Fibroblast of skin of scalp (primary cell): ENCODE results near the gene PTPN6.
A peak's percentile ranks its signal among the peaks of the same experiment; 100 is the strongest.

ENCODE experiments used
- DNase-seq: peaks from one replicate; pipeline ENCODE4 v3.0.0-alpha.2; 2013

The PTPN6 gene

DNA sequence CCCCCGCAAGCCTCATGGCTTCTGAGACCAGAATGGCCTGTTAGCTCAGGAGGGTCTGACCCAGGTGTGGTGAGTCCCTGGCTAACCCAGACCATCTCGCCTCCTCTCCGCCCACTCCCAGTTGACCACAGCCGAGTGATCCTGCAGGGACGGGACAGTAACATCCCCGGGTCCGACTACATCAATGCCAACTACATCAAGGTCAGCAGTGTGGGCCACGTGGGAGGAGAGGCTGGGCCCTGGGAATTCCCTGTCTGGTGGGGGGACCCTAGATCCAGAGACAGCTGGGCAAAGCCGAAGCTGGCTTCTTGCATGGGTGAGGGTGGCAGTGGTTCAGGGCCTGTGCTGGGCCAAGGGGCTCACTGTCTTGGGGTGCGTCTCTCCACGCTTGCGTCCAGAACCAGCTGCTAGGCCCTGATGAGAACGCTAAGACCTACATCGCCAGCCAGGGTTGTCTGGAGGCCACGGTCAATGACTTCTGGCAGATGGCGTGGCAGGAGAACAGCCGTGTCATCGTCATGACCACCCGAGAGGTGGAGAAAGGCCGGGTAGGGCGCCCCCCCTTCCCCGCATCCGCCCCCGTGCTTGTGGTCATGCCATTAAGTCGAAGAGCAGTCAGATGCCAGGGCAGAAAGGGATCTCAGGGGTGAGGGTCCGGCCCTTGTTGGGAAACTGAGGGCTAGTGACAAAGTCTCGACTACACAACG lies 5.0 kb downstream of the PTPN6 start:
- DNase-seq = no peak

DNA sequence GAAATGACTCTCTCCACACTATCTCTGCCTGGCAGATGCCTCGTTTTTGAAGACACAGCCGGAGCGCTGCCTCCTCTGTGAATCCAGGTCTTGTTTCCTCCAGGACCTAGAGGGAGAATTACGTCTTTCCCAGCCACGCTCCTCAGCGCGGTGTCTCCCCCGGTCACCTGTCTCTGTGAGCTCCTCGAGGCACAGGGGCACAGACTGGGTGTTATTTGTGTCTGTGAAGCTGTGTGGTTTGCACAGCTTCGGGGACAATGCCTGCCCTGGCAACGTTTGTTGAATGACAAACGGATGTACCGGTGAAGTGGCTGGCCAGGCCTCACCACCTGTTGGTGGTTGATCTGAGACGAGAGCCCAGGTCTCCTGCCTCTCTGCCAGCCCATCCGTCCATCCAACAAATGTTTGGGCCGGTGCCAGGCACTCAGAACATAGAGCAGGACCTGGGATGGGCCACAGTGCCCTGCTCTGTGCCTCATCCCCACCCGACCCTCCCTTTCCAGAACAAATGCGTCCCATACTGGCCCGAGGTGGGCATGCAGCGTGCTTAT lies 6.1 kb downstream of the PTPN6 start:
- no peak for DNase-seq

DNA sequence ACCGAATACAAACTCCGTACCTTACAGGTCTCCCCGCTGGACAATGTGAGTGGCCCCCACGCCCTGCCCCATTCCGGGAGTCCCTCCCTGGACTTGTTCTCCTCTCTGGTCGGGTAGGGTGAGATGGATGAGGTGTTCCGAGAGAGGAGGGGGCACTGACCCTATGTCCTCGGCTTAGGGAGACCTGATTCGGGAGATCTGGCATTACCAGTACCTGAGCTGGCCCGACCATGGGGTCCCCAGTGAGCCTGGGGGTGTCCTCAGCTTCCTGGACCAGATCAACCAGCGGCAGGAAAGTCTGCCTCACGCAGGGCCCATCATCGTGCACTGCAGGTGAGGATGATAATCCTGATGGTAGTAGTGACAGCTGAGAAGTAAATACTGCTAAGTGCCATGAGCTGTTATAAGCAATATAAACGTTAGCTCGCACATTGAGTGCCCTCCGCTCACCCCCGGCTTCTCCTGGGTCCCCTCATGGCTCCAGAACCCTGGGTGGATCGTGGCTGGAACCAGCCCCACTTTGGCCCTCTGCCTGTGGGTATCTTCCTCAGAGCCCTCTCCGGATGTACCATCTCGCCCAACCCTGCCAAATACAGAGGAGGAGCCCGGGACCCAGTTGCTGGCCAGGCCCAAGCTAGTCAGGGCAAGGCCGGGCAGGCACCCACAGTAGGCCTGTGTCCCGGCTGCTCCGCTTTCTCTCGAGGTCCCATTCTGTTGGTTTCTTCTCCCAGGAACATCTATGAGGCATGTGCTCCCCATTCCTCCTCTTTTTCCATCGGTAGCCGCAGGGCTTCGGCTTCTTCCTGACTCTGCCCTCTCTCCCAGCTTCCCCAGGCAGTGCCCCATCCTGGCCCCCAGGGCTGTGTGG lies 6.8 kb downstream of the PTPN6 start:
- DNase-seq = no peak

DNA sequence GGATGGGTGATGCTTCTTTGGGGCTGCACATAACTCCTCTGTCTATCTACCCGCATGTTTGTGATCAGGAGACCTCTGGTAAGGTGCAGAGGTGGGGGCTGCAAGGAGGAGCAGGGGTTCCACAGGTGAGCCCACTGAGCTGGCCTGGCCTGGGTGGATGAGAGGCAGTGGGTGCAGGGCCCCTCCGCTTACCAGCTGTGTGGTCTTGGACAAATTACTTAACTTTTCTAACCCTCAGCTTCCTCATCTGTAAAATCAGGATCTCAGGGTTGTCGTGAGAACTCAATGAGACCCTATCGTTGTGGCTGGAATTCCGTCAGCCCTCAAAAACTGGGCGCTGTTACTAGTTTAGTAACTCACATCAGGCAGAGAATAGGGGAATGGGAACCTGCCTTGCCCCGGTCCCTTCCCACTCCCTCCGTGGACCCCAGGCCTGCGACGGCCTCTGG lies 7.5 kb downstream of the PTPN6 start:
- no peak for DNase-seq

DNA sequence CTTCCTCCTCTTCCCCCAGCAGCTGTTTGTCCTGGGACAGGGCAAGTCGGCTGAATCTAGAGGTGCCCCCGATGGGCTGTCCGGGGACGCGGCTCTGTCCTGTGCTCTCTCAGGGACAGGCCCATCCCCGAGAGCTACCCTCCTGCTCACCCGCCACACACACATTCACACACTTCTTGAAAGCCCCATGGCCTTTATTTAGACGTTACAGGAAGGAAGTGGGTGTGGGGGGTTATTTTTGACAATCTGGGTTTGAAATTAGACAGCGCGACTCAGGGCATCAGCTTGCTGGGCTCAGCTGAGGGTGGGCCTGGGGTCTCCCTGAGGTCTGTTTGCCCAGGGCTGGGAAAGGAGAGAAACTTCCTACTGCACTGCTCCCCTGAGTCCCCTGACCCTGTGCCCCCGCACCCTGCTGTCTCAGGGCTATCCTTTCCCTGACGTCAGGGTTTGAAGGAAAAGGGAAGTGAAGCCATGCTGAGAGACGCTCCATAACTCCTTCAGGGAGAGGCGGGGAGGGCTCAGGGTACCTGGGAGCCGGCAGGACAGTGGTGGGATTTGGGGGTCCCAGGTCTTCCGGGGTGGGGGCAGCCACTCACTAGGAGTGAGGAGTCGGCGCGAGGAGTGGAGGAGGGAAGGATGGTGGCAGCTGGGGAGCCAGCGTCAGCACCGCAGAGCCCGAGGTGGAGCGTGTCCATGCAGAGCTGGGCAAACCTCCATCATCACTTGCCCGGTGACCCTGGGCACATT lies 8.1 kb downstream of the PTPN6 start:
- DNase-seq = no peak

DNA sequence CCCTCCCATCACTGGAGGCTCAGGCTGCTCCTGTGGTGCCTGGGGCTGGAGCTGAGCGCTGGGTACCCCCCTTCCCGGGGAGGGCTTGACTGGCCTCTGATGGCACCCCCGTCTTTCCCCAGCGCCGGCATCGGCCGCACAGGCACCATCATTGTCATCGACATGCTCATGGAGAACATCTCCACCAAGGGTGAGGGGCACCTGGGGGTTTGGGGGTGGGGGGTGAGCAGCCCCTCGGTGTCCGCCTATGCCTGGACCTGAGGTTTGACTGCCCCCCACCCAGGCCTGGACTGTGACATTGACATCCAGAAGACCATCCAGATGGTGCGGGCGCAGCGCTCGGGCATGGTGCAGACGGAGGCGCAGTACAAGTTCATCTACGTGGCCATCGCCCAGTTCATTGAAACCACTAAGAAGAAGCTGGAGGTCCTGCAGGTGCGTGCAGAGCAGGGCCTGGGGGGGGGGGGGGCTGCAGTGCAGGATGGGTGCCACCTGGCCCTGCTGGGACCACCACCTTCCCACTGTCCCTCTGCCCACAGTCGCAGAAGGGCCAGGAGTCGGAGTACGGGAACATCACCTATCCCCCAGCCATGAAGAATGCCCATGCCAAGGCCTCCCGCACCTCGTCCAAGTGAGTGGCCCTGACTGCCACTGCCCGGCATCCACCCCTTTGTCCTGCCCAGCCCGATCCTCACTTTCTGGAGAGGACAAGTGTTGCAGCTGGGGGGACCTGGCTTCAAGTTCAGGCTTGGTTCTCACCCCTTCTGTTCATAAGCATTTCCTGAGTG lies 8.8 kb downstream of the PTPN6 start:
- DNase-seq = no peak

DNA sequence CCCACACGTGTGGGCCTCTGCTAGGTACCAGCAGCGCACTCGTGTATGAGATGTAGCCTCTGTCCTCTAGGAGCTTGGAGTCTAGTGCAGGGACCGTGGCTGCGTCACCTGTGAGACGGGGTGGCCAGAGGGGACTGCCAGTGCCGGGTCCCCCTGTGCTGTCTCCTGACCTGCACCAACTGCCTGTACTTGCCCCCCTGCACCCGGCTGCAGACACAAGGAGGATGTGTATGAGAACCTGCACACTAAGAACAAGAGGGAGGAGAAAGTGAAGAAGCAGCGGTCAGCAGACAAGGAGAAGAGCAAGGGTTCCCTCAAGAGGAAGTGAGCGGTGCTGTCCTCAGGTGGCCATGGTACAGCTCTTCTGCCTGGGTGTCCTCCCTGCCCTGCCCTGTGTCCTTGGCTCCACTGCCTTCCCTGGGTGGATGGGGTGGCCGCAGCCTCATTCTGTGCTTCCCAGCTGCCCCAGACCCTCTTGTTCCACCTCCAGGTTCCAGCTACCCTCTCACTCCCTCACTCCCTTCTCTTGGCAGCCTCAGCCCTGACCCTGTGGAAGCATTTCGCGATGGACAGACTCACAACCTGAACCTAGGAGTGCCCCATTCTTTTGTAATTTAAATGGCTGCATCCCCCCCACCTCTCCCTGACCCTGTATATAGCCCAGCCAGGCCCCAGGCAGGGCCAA lies 9.6 kb downstream of the PTPN6 start:
- DNase-seq = peak; percentile 38

DNA sequence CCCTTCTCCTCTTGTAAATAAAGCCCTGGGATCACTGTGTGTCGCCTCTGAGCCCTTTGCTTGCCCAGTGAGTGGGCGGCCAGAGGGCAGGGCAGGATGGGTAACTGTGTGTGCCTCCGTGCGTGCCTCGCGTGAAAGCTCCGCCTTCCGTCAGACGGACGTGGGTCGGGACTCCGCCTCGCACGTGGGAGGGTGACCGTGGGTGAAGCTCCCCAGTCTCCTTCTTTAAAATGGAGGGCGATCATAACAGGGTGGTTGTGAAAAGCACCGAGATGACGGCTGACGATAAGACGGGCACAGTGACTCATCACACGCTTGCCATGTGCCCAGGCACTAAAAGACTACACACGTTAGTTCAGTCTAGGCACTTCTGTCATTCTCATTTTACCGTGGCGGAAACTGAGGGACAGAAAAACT lies 10.1 kb downstream of the PTPN6 start:
- no peak for DNase-seq

DNA sequence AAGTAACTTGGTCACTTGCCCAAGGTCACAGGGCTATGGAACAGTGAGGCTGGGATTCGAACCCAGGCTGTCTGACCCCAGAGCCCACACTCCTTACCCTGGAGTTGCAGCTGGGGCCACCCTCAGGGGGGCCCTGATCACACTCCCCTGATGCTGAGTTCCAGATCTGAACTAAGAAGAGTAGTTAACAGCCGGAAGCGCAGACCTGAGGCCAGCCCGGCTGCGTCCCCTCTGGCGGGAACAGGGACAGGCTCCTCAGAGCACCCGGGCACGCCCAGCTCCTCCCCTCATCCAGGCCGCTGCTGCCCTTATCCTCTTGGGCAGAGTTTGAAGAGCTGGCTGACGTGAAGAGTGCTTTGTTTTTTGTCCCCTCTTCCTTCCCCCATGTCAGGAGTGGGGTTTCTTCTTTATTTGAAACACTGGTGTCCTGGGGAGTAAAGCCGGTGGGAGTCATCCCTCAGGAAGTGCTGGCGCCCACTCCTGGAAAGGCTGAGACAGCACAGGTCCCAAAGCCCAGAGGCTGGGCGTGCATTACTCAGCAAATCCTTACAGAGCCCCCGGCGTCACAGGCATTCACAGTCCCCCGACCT lies 10.6 kb downstream of the PTPN6 start:
- DNase-seq = peak; percentile 89

DNA sequence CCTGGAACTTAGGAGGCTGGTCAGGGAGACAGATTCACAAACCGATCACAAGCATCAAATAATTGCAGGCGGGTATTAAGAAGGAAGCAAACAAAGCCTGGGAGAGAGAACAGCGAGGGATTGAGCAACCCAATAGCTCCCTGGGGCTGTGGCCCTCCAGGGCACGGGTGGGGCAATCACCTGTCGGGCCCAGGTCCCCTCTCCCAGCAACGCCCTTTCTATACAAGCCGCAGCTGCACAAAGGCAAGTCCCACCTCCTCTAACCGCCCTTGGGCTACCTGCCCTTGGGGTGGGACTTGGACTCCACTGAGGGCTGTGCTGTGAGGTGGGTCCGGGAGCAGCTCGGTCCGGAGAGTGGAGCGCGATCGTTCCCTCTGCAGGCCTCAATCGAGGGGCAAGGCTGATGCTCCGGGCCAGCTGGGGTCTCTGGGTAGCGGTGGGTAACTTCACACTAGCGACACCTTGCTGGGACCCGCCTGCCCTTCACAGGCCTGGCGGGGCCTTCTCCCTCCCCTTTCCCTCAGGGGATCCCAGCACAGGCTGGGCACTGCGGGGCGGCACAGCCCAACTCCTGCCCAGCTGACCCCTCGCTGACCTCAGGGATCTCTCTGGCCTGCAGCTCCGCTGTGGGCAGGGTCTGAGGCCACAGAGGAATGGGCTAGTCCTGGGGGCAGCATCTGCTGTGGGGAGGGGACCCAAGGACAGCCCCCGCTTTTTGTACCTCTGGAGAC lies 11.3 kb downstream of the PTPN6 start:
- no peak for DNase-seq

DNA sequence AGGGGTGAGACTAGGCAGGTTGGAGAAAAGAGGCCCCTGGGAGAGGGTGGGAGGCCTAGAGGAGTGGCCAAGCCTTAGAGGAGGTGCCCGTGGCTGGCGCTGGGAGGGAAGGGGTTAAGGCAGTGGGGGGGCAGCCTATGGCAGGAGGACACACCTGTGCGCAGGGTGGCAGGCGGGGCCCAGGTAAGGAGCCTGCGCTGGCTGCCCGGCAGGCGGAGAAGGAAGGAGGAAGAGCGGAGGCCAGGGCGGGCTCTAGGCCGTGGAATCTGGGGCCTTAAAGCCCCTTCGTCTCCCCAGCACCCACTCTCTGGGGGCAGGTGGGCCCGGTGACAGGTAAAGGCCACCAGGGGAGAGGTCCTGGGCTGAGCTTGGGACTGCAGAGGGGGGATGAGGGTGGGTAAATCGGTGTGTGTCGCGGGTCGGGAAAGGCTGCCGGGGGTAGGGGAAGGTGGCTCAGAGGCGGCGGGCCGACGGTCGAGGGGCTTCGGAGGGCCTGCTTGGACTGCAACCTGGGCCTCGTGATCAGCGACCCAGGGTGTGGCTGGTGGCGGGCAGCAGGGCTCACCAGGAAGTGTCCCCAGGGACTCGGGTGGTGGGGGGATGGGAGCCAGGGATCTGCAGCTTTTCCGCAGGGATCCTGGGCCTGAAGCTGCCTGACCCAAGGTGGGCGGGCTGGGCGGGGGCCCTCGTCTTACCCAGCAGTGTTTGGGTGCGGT lies 12.0 kb downstream of the PTPN6 start:
- no peak for DNase-seq

DNA sequence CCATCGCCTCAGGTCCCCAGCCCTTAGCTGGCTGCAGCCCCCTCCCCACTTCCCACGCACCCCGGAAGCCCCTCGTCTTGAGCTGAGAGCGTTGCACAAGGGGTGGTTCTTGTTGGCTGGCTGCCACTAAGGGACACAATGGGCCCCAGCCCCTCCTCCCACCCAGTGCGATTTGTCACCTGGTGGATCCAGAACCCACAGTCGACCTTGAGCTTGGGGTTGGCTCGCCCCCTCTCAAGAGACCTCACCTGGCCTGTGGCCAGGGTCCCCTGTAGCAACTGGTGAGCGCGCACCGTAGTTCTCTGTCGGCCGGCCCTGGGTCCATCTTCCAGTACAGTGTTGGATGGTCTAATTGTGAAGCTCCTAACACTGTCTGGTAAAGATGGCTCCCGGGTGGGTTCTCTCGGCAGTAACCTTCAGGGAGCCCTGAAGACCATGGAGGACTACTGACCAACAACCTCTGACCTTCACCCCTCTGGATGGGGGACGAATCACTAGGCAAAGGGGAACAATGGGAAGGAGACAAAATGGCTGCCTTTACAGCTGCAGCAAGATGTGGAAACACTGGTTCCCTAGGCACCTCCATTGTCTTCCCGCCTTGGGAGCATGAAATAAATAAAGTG lies 12.7 kb downstream of the PTPN6 start:
- no peak for DNase-seq

DNA sequence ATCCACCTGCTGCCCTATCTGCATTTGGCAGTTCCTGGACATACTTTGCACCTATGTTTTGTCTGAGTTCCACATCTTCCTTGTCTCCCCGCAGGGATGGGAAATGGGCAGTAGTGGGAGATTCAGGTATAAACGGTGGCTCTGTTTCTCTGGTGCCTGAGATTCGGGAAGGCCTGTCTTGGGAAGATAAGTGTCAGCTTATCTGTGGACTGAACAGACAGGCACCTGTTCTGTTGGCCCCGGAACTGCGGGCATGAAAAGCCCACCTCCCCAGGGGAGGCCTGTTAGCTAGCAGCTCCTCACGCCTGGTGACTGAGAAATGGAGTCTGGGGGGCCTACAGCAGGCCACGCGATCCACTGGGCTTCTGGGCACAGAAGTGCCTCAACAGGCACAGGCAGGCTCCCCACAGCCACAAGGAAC lies 13.5 kb downstream of the PTPN6 start:
- no peak for DNase-seq

DNA sequence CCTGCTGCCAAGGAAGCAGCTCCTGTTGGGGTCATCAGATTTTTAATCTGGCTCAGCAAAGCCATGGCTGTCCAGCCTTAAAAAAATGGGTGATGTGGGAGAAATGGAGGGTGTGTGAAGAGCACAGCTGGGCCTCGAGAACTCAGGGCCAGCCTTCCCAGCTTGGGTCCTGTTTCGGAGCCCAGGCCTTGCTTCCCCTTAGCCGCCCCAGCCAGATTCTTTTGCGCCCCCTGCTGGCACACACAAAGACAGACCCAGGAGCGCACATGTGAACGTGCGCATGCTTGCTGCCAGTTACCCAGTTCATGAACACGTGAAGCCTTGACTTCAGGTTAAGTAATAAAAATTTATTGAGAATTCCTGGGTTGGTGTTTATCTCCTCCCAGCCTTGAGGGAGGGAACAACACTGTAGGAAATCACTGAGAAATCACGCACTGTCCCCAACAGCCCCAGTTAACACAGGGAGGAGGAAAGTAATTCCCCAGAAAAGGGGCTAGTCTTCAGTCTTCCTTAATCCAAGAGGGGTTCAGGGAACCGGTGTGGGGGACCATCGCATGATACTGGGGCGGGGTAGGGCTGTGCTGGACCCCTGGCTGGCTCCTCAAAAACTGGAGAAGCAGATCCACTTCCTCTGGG lies 14.0 kb downstream of the PTPN6 start:
- peak; percentile 85 for DNase-seq

DNA sequence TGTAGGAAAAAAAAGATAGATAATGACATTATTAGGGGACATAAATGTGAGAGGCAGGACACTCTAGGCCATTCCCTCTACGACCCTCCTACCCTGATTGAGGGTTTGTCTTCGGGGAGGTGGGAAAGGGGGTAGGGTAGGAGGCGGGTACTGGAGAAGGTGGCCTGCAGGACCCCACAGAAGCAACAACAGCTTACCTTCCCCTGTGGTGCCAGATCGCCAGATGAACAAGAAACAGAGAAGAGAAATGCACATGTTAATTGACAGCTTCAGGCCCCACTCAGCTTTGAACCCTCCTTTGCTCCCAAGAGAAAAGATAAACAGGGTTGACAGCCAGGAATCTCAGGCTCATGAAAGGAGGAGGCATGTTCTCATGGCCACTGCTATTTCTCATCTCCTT lies 14.6 kb downstream of the PTPN6 start:
- DNase-seq = no peak

DNA sequence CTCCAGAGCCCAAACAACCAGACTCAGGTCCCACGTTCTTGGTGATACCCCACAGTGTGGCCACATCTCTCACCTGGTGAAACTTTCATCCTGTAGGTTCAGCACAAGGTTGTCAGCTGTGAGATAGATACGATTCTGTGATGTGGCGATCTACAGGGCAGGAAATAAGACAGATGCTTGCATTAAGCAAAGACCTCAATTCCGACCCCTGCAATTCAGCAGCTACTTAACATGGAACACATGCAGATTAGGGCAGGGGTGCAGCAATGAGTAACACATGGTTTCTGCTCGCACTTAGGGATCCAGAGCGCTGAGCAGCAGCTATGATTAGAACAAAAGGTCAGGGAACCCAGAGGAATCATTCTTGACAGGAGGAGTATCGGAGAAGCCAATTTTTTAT lies 15.2 kb downstream of the PTPN6 start:
- DNase-seq = no peak

DNA sequence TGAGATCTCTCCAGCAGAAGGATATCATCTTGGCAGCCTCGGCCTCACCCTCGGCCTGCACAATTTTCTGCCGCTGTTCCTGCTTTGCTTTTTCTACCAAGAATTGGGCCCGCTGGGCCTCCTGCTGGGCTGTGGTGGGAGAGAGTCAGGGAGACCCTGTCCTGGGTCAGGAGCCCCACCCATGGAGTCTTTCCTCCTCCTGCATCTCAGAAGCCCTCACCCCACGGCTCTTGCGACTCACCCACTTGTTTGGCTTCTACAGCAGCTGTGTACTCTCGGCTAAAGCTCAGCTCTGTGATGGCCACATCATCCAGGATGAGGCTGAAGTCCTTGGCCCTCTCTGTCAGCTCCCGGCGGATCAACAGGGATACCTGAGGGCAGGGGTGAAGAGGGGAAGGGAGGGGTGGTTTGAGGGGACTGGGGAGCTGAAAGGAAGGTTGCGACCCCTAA lies 16.5 kb downstream of the PTPN6 start:
- DNase-seq = no peak

DNA sequence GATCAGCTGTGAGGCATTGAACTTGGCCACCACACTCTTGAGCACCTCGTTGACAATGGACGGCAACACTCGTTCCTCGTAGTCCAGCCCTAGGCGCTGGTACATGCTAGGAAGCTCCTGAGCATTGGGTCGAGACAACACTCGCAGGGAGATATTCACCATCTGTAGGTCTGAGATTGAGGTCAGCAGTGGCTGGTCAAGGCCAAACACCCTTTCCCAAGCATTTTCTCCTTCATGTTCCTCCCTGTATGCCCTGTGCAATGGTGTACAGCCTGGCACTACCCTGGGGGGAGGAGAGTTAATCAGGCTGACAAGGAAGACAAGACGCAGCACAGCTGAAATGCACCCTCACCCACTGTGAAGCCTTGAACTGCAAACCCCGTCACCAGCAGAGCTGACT lies 17.3 kb downstream of the PTPN6 start:
- no peak for DNase-seq

DNA sequence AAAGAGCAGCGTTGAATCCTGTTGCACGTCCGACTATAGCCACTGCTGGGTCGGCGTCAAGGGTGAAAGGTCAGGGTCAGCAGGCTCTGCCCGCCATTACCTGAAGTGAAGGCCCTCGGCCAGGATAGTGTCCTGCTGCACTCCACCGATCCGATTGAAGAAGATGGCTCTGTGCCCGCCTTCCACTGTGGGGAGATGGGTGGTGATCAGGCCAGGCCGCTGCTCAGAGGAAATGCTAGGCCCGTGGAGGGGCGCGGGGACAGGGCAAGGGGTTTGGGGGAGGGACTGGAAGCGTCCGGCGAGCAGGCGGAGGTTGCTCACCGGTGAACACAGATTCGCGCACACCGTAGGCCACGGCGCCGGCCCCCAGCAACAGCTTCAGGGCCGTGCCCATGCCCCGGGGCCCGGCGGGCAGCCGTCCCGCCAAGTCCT lies 19.0 kb downstream of the PTPN6 start:
- no peak for DNase-seq
